HepG2 (cell line): ENCODE data around the gene KIAA2012. TPM values are rescaled to one million over a fixed set of nuclear protein-coding genes. Genes with fewer than 3 reads are reported as not detected.

ENCODE experiments used
- ATAC-seq: fragments of 200-7000 bp; cut with Tn5 transposase; 3 replicates; pipeline ENCODE4 v1.9.1; 2020; ENCODE audit warnings: mild to moderate bottlenecking, moderate library complexity
- BruUV-seq: library from RNA; stranded (reverse); fragments of 400-500 nt; replicated peaks from 2 replicates; lab custom pipeline; 2021; lab: Mats Ljungman, UMichigan
- CTCF ChIA-PET: fragments of 300-600 bp; formaldehyde crosslinking; extraction: SDS; loops from one replicate; lab custom pipeline; 2021; ENCODE audit warnings: low total read pairs, inconsistent platforms, low intra/inter-chr PET ratio; lab: Yijun Ruan, JAX
- POLR2A ChIA-PET: fragments of 350-600 bp; sonication (Branson Sonifier 250); formaldehyde crosslinking; loops from one replicate; lab custom pipeline; 2020; ENCODE audit warnings: antibody characterized with exemption, inconsistent platforms; lab: Yijun Ruan, JAX
- DNase-seq: peaks from one replicate; pipeline ENCODE4 v3.0.0-alpha.2; 2015; ENCODE audit warnings: low spot score
- FAIRE-seq: peaks from 3 replicates; lab custom pipeline; 2011; peaks lifted over from hg19 to GRCh38; lab: Jason Lieb, UNC
- H2AFZ ChIP-seq: one replicate; pipeline ENCODE4 v1.6.1; 2011; ENCODE audit warnings: low read length, inconsistent platforms
- H3K27ac ChIP-seq: fragments of 300-600 bp; 3 replicates; pipeline ENCODE4 v1.8.0; 2011; ENCODE audit warnings: mixed run types, mild to moderate bottlenecking, mixed read lengths, low read length, inconsistent platforms; ENCODE audit not compliant: insufficient read depth; ENCODE audit errors: extremely low read length
- H3K27me3 ChIP-seq, 2 experiments: fragments of 200-600 bp in 1 of 2; 2 replicates in 1 of 2; 3 replicates in 1 of 2; pipeline versions ENCODE4 v1.6.0 to v1.8.0; 2011; ENCODE audit warnings: low read length in 2 of 2, mild to moderate bottlenecking in 2 of 2, moderate library complexity in 2 of 2, inconsistent platforms in 1 of 2; ENCODE audit not compliant: insufficient read depth in 2 of 2, control insufficient read depth in 1 of 2
- H3K36me3 ChIP-seq, 2 experiments: fragments of 200-600 bp in 1 of 2; replicated peaks in 1 of 2; 2 replicates in 1 of 2; 3 replicates in 1 of 2; pipeline versions ENCODE4 v1.5.1 to v1.8.0; 2011; ENCODE audit warnings: low read length in 2 of 2, inconsistent platforms in 1 of 2; ENCODE audit not compliant: insufficient read depth in 2 of 2, control insufficient read depth in 1 of 2
- H3K4me1 ChIP-seq: 2 replicates; pipeline ENCODE4 v1.5.1; 2012; ENCODE audit warnings: low read length, inconsistent platforms; ENCODE audit not compliant: insufficient read depth
- H3K4me2 ChIP-seq: 2 replicates; pipeline ENCODE4 v1.6.0; 2011; ENCODE audit warnings: low read depth, low read length, inconsistent platforms
- H3K4me3 ChIP-seq, 3 experiments: fragments of 200-600 bp in 1 of 3; sonication (generic), shearing (Covaris generic) in 1 of 3; replicated peaks in 1 of 3; 2 replicates each; pipeline ENCODE4 v1.5.1; 2011 to 2016; ENCODE audit warnings: low read length in 3 of 3, inconsistent platforms in 2 of 3, low read depth in 2 of 3, mild to moderate bottlenecking in 2 of 3, control low read depth in 1 of 3, mixed read lengths in 1 of 3; ENCODE audit not compliant: insufficient read depth in 1 of 3
- H3K79me2 ChIP-seq: one replicate; pipeline ENCODE4 v1.6.1; 2011; ENCODE audit warnings: low read length, inconsistent platforms; ENCODE audit not compliant: insufficient read depth
- H3K9ac ChIP-seq: 2 replicates; pipeline ENCODE4 v1.6.0; 2011; ENCODE audit warnings: mild to moderate bottlenecking, low read depth, low read length, inconsistent platforms; ENCODE audit not compliant: insufficient read depth
- H3K9me3 ChIP-seq: 2 replicates; pipeline ENCODE4 v1.5.1; 2012; ENCODE audit warnings: mild to moderate bottlenecking, low read length
- H4K20me1 ChIP-seq: 2 replicates; pipeline ENCODE4 v1.6.0; 2011; ENCODE audit warnings: inconsistent platforms, mild to moderate bottlenecking, low read length, moderate library complexity; ENCODE audit not compliant: insufficient read depth
- BATF2 ChIP-seq: sonication (generic); formaldehyde crosslinking; IDR thresholded peaks from 2 replicates; pipeline ENCODE4 v1.8.0; 2022; ENCODE audit warnings: mild to moderate bottlenecking, missing genetic modification reagents, moderate library complexity
- HNF1B ChIP-seq: sonication (generic); formaldehyde crosslinking; IDR thresholded peaks from 2 replicates; pipeline ENCODE4 v1.5.1; 2020; ENCODE audit warnings: mild to moderate bottlenecking, moderate library complexity, missing genetic modification reagents
- JUNB ChIP-seq: sonication (generic); formaldehyde crosslinking; IDR thresholded peaks from 2 replicates; pipeline ENCODE4 v1.8.0; 2022; ENCODE audit warnings: missing genetic modification reagents, mild to moderate bottlenecking, borderline replicate concordance
- NFKB2 ChIP-seq: sonication (generic); formaldehyde crosslinking; IDR thresholded peaks from 2 replicates; pipeline ENCODE4 v1.4.0; 2020; ENCODE audit warnings: missing genetic modification reagents, borderline replicate concordance
- RARA ChIP-seq: IDR thresholded peaks from 2 replicates; pipeline ENCODE4 v1.6.1; 2016; ENCODE audit warnings: missing genetic modification reagents, missing compliant biosample characterization
- SCMH1 ChIP-seq: sonication (generic); formaldehyde crosslinking; IDR thresholded peaks from 2 replicates; pipeline ENCODE4 v1.9.0; 2021; ENCODE audit warnings: missing genetic modification reagents, mild to moderate bottlenecking, borderline replicate concordance
- ZNF451 ChIP-seq: sonication (generic); formaldehyde crosslinking; IDR thresholded peaks from 2 replicates; pipeline ENCODE4 v1.5.0; 2020; ENCODE audit warnings: mild to moderate bottlenecking, missing genetic modification reagents
- ZNF772 ChIP-seq: sonication (generic); formaldehyde crosslinking; IDR thresholded peaks from 2 replicates; pipeline ENCODE4 v1.5.0; 2020; ENCODE audit warnings: mild to moderate bottlenecking, missing genetic modification reagents
- ZNF792 ChIP-seq: IDR thresholded peaks from 2 replicates; pipeline ENCODE4 v1.6.1; 2016
- in situ Hi-C: cut with HindIII; loops from 2 replicates; pipeline ENCODE4 v1.10.0; 2017; ENCODE audit warnings: low pct_unique_long_range_greater_than_20kb; ENCODE audit not compliant: extremely low pct_ligation_motif_present
- intact Hi-C: fragments of 100-400 bp; cut with micrococcal nuclease; formaldehyde crosslinking; loops from one replicate; pipeline ENCODE4 v1.10.0; 2022; ENCODE audit not compliant: unreplicated experiment
- polyA plus RNA-seq, 8 experiments: library from polyadenylated mRNA; depleted of rRNA in 3 of 8; stranded (reverse) in 7 of 8; unstranded in 1 of 8; fragments of >200 nt; fragmentation: Illumina TruSeq in 4 of 8; extraction: Trizol in 4 of 8; gene quantifications; 2 replicates each; pipeline versions ENCODE4 v1.2.1 to v1.2.3, GENCODE V29; 2011 to 2016; ENCODE audit warnings: low read depth in 4 of 8, missing spikeins in 1 of 8, mixed read lengths in 1 of 8; ENCODE audit not compliant: insufficient read depth in 1 of 8
- total RNA-seq, 5 experiments: library from RNA; depleted of rRNA; stranded (reverse); fragments of >200 nt; fragmentation: Illumina TruSeq; extraction: Trizol; gene quantifications; 2 replicates each; pipeline ENCODE4 v1.2.3, GENCODE V29; 2016; ENCODE audit warnings: low read depth in 1 of 5
- TF ChIP-seq, protein P1 (sequence below): sonication (generic); formaldehyde crosslinking; IDR thresholded peaks from 2 replicates; pipeline ENCODE4 v1.5.1; 2020; ENCODE audit warnings: mild to moderate bottlenecking, missing genetic modification reagents, borderline replicate concordance
- TF ChIP-seq, protein P2 (sequence below): sonication (generic); formaldehyde crosslinking; IDR thresholded peaks from 2 replicates; pipeline ENCODE4 v1.4.0; 2020; ENCODE audit warnings: missing genetic modification reagents, borderline replicate concordance

The KIAA2012 gene
- total and polyA plus RNA-seq, 2 of the 13 experiments (the other 11 are each of a cell fraction or from before 2014, with no cell fraction given), result not detected

GRCh38 chr2:202133200-202133908 is 60.3 kb downstream of the KIAA2012 start (continued):
- no peak for TF ChIP-seq ZNF451 (CRISPR knock-in tag)
- TF ChIP-seq NFKB2 (CRISPR knock-in tag), result no peak
- TF ChIP-seq ZNF772 (CRISPR knock-in tag), result no peak
- no peak for TF ChIP-seq RARA

DNA sequence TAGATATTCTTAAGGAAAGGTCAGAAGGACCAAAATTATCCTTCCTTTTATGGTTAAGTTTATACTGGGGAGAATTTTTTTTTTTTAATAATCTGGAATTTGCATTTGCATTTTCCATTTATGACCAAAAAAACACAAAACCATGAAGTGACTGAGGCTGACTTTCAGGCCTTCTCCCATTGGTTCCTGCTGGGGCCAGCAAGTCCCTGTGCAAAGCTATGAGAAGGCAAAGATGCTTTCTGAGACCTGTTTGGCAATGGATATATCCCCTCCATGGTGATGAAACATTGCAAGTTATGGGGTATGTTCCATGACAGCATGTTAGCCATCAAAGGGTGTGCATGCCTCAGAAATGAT is 60.8 kb downstream of the KIAA2012 start:
- intact Hi-C loops, result no loop called here
- DNase-seq (no peak), ATAC-seq (no peak), FAIRE-seq (no peak)
- CTCF ChIA-PET, result no interaction called here
- Histone ChIP-seq H3K4me1 (peaks cover 10% of the 10 kb centered on the region), H3K36me3 (no peaks in the 10 kb centered on the region), H3K27me3 (no peaks in the 10 kb centered on the region), H4K20me1 (no peaks in the 10 kb centered on the region), H3K9ac (no peak overlapping the region), H3K79me2 (no peaks in the 10 kb centered on the region), H2AFZ (no peak overlapping the region), H3K4me3 (no peak overlapping the region), H3K4me2 (no peak overlapping the region), H3K27ac (no peak overlapping the region), H3K9me3 (no peaks in the 10 kb centered on the region)
- BruUV-seq, result no TSS peak
- POLR2A ChIA-PET, result no interaction called here
- in situ Hi-C loops, result no loop called here
- TF ChIP-seq SCMH1 (CRISPR knock-in tag), result no peak
- TF ChIP-seq, protein P1, sequence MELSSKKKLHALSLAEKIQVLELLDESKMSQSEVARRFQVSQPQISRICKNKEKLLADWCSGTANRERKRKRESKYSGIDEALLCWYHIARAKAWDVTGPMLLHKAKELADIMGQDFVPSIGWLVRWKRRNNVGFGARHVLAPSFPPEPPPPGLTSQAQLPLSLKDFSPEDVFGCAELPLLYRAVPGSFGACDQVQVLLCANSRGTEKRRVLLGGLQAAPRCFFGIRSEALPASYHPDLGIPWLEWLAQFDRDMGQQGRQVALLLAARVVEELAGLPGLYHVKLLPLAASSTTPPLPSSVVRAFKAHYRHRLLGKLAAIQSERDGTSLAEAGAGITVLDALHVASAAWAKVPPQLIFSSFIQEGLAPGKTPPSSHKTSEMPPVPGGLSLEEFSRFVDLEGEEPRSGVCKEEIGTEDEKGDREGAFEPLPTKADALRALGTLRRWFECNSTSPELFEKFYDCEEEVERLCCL (CRISPR knock-in tag), result no peak
- TF ChIP-seq, protein P2, sequence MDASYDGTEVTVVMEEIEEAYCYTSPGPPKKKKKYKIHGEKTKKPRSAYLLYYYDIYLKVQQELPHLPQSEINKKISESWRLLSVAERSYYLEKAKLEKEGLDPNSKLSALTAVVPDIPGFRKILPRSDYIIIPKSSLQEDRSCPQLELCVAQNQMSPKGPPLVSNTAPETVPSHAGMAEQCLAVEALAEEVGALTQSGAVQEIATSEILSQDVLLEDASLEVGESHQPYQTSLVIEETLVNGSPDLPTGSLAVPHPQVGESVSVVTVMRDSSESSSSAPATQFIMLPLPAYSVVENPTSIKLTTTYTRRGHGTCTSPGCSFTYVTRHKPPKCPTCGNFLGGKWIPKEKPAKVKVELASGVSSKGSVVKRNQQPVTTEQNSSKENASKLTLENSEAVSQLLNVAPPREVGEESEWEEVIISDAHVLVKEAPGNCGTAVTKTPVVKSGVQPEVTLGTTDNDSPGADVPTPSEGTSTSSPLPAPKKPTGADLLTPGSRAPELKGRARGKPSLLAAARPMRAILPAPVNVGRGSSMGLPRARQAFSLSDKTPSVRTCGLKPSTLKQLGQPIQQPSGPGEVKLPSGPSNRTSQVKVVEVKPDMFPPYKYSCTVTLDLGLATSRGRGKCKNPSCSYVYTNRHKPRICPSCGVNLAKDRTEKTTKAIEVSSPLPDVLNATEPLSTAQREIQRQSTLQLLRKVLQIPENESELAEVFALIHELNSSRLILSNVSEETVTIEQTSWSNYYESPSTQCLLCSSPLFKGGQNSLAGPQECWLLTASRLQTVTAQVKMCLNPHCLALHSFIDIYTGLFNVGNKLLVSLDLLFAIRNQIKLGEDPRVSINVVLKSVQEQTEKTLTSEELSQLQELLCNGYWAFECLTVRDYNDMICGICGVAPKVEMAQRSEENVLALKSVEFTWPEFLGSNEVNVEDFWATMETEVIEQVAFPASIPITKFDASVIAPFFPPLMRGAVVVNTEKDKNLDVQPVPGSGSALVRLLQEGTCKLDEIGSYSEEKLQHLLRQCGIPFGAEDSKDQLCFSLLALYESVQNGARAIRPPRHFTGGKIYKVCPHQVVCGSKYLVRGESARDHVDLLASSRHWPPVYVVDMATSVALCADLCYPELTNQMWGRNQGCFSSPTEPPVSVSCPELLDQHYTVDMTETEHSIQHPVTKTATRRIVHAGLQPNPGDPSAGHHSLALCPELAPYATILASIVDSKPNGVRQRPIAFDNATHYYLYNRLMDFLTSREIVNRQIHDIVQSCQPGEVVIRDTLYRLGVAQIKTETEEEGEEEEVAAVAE (CRISPR knock-in tag), result no peak
- TF ChIP-seq BATF2 (CRISPR knock-in tag), result no peak
- TF ChIP-seq ZNF792 (CRISPR knock-in tag), result no peak
- no peak for TF ChIP-seq JUNB (CRISPR knock-in tag)
- no peak for TF ChIP-seq HNF1B (CRISPR knock-in tag)
